ENCODE results near the gene C17orf113. TPM values are rescaled to one million over a fixed set of nuclear protein-coding genes. Genes with fewer than 3 reads are reported as not detected.

Gene C17orf113
- total RNA-seq, 1 donor = 0.21 TPM

DNA sequence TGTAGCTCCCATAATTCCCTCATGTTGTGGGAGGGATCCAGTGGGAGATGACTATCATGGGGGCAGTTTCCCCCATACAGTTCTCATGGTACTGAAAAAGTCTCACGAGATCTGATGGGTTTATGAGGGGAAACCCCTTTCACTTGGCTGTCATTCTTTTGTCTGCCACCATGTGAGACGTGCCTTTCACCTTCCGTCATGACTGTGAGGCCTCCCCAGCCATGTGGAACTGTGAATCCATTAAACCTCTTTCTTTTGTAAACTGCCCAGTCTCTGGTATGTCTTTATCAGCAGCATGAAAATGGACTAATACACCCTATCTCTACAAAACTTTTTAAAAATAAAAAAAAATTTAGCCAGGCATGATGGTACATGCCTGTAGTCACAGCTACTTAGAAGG lies 6.2 kb upstream of the C17orf113 start:
- Histone ChIP-seq H3K4me1 (ENCODE audit: insufficient read depth, low read length) (no peaks in the 10 kb centered on the region), H3K27me3 (ENCODE audit: insufficient read depth, low read length) (no peaks in the 10 kb centered on the region), H3K9me3 (ENCODE audit: low read depth, low read length) (no peaks in the 10 kb centered on the region), H3K4me3 (ENCODE audit: low read length) (no peak overlapping the region)

DNA sequence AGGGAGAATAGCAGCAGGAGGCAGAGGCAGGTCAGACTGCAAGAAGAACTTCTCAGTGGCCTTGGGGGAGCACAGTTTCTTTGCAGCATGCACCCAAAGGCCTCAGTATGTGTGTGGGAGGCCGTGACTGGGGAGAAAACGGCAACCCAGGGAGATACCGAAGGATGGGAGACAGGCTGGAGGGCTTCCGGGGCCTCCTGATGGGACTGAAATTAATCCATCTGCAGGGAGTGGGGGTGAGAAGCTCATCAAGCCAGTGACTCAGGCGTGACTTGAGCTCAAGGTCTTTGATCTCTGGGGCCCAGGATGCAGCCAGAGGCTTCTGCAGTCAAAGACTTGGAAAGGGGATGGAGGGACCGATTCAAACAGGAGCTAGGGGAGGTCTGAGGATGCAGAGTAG lies 5.1 kb upstream of the C17orf113 start:
- Histone ChIP-seq H3K4me3 (ENCODE audit: low read length) (no peak overlapping the region), H3K4me1 (ENCODE audit: insufficient read depth, low read length) (peaks cover 3% of the 10 kb centered on the region), H3K9me3 (ENCODE audit: low read depth, low read length) (no peaks in the 10 kb centered on the region), H3K27me3 (ENCODE audit: insufficient read depth, low read length) (peaks cover 2% of the 10 kb centered on the region)

DNA sequence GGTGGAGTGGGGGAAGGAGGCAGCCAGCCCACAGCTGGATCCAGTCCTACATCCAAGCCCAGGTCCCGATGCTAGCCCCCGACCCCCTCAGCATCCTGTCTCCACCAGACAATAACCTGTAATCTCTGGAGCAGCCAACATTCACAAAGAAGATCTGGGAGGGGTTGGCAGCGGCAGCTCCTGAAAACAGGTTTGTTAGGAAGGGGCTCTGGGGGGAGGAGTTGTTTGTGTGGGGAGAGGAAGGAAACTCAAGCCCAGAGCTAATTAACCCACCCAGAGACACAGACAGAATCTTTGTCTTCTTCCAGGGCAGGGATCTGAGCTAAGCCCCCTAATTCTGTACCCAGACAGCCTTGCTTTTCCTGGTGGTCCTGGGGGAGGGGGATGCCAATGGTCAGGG lies 4.6 kb upstream of the C17orf113 start:
- H3K4me1 ChIP-seq (ENCODE audit: insufficient read depth, low read length) = peaks cover 5% of the 10 kb centered on the region
- H3K4me3 ChIP-seq (ENCODE audit: low read length) = no peak overlapping the region
- H3K9me3 ChIP-seq (ENCODE audit: low read depth, low read length) = no peaks in the 10 kb centered on the region
- peaks cover 2% of the 10 kb centered on the region for H3K27me3 ChIP-seq (ENCODE audit: insufficient read depth, low read length)

DNA sequence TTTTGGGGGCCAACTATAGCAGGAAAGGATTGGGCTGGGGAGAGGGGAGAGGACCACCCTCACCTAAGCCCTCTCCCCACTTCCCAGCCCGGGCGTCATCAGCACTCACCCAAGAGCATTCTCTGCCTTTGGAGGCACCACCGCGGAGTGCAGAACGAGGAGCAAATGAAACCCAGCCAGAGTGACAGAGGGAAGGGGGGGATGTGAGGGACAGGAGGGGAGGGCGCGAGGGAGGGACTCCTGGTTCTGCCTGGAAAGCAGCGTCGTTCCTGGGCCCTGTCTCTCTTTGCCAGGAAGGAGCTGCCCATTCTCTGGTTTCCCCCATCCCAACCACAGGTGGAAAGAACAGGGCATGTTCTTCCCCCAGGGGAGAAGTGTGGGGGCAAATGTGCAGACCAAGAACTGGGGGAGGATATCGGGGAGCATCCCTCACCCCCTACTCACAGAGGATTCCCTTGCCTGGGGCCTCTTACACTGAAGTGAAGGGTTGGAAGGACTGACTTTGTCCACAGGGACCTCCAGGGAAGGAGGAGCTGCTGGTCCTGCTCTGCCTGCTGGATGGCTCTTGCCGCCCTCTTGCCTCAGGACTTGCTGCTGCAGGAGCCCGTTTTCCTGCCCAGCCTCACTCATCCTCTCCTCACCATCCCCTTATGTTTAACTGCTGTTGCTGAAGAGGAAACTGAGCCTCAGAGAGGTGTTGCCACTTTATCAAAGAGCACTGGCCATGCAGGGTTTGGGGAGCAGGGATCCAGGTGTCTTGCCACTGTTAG lies 3.5 kb upstream of the C17orf113 start:
- Histone ChIP-seq H3K4me3 (ENCODE audit: low read length) (no peak overlapping the region), H3K4me1 (ENCODE audit: insufficient read depth, low read length) (peaks cover 9% of the 10 kb centered on the region), H3K27me3 (ENCODE audit: insufficient read depth, low read length) (peaks cover 5% of the 10 kb centered on the region), H3K9me3 (ENCODE audit: low read depth, low read length) (no peaks in the 10 kb centered on the region)

DNA sequence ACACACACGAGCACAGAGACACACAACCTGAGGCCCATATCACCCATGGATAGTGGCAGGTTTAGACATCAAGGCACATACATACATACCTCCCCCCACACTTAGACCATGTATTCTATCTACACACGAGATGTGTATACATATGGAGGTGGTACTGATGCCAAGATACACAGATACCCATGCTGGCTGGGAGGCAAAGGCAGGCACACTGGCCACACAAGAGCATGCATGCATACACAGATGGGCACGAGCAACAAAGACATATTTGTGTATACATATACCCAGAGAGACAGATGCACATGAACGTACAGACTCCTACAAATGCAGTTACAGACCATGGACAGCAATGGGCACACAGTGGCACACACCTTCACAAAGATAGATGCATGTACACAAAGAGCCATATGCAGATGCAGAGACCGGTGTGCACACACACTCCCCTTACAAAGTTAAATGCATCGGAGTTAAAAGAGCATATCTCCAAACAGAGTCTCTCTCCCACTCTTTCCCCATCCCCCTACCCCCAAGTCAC lies 2.0 kb upstream of the C17orf113 start:
- peaks cover 9% of the 10 kb centered on the region for H3K4me1 ChIP-seq (ENCODE audit: insufficient read depth, low read length)
- no peaks in the 10 kb centered on the region for H3K9me3 ChIP-seq (ENCODE audit: low read depth, low read length)
- no peak overlapping the region for H3K4me3 ChIP-seq (ENCODE audit: low read length)
- peaks cover 5% of the 10 kb centered on the region for H3K27me3 ChIP-seq (ENCODE audit: insufficient read depth, low read length)

DNA sequence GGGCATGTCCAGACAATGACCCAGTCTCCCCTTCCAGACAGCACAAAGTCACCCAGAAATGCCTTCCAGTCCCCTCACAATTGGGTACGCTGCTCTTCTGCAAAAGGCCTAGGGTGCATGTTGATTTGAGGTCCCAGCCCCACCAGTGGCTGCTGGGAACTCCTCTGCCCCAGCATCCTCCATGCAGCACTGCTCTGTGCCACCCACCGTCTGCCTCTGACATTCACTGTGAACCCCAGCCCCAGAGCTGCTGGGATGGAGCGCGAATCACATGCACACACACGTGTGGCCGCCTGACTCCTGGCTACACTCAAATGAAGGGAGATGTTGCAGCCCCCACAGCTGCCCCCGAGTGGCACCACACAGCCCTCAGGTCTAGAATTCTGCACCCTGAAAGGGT lies 1.2 kb upstream of the C17orf113 start:
- peaks cover 9% of the 10 kb centered on the region for H3K4me1 ChIP-seq (ENCODE audit: insufficient read depth, low read length)
- H3K27me3 ChIP-seq (ENCODE audit: insufficient read depth, low read length) = peaks cover 5% of the 10 kb centered on the region
- H3K9me3 ChIP-seq (ENCODE audit: low read depth, low read length) = no peaks in the 10 kb centered on the region
- no peak overlapping the region for H3K4me3 ChIP-seq (ENCODE audit: low read length)

DNA sequence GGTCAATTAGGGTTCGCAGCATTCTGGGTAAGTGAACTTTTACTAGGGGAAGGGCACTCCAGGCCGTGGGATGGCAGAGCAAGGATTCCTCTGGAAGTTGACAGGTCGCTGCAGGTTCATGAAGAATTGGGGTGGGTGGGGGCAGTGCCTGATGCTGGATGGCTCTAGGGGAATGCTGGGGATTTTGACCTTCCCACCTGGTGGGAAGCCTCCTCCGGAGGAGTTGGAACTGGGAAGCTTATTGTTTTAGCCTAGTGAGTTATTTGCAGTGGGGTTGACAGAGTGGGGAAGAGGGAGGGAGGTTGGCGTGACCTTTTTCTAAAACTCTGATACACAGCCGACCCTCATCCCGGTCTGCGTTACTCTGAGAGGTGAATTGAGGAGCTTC lies 606 bp upstream of the C17orf113 start:
- H3K27me3 ChIP-seq (ENCODE audit: insufficient read depth, low read length) = peaks cover 5% of the 10 kb centered on the region
- no peak overlapping the region for H3K4me3 ChIP-seq (ENCODE audit: low read length)
- H3K9me3 ChIP-seq (ENCODE audit: low read depth, low read length) = no peaks in the 10 kb centered on the region
- H3K4me1 ChIP-seq (ENCODE audit: insufficient read depth, low read length) = peaks cover 9% of the 10 kb centered on the region

DNA sequence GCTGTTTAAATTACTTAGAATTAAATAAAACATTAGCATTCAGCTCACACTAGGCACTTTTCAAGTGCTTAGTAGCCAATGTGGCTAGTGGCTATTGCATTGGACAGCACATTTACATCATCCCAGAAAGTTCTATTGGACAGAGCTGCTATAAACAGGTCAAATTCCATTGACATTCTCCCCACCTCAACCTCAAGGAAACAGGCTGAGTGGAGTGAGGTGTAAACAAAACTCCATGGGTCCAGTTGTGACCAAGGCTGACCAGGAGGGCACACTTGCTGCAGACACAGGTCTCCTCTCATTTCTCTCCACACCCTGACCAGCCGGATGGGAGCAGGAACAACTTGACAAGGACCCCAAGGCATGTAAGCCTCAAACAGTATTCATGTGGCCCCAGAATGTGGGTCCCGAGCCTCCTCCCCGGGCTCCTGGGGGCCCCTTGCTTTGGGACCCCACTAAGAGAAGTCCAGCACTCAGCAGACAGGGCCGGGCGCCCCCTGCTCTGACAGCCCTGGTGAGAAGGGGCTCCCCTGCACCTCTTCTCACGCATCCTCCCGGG lies 488 bp downstream of the C17orf113 start:
- Histone ChIP-seq H3K27me3 (ENCODE audit: insufficient read depth, low read length) (peaks cover 5% of the 10 kb centered on the region), H3K4me1 (ENCODE audit: insufficient read depth, low read length) (peaks cover 9% of the 10 kb centered on the region), H3K9me3 (ENCODE audit: low read depth, low read length) (no peaks in the 10 kb centered on the region), H3K4me3 (ENCODE audit: low read length) (peak overlapping the region; percentile 35)

DNA sequence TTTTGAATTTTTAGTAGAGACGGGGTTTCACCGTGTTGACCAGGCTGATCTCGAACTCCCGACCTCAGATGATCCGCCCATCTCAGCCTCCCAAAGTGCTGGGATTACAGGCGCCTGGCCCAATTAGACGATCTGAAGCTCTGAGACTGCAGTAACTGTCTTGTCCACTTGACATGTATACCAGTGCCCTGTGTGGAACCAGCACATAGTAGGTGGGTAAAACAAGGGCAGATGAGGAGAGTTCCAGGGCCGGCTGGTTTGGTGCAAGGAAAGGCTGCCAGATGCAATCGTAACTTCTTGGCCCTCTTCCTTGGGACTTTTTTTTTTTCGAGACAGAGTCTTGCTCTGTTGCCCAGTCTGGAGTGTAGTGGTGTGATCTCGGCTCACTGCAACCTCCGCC lies 3.1 kb downstream of the C17orf113 start:
- H3K4me3 ChIP-seq (ENCODE audit: low read length) = no peak overlapping the region
- H3K9me3 ChIP-seq (ENCODE audit: low read depth, low read length) = no peaks in the 10 kb centered on the region
- peaks cover 9% of the 10 kb centered on the region for H3K4me1 ChIP-seq (ENCODE audit: insufficient read depth, low read length)
- peaks cover 5% of the 10 kb centered on the region for H3K27me3 ChIP-seq (ENCODE audit: insufficient read depth, low read length)

DNA sequence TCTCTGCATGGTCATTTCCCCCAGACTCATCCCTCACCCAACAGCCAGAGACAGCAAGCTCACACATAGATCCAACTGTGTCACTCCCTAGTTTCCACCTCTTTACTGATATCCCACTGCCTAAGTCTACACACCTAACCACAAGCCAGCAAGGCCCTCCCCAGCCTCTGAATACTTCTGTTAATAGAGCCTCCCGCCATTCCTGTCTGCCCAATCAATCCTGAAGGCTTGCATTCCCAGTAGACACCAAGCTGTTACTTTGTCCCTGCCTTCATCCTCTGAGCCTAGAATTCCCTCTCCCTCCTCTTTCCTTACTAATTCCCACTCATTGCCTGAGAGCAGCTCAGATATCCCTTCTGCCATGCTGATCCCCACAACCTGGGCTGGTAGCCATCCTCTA lies 4.7 kb downstream of the C17orf113 start:
- peaks cover 3% of the 10 kb centered on the region for H3K27me3 ChIP-seq (ENCODE audit: insufficient read depth, low read length)
- H3K4me1 ChIP-seq (ENCODE audit: insufficient read depth, low read length) = peaks cover 6% of the 10 kb centered on the region
- H3K4me3 ChIP-seq (ENCODE audit: low read length) = no peak overlapping the region
- no peaks in the 10 kb centered on the region for H3K9me3 ChIP-seq (ENCODE audit: low read depth, low read length)

DNA sequence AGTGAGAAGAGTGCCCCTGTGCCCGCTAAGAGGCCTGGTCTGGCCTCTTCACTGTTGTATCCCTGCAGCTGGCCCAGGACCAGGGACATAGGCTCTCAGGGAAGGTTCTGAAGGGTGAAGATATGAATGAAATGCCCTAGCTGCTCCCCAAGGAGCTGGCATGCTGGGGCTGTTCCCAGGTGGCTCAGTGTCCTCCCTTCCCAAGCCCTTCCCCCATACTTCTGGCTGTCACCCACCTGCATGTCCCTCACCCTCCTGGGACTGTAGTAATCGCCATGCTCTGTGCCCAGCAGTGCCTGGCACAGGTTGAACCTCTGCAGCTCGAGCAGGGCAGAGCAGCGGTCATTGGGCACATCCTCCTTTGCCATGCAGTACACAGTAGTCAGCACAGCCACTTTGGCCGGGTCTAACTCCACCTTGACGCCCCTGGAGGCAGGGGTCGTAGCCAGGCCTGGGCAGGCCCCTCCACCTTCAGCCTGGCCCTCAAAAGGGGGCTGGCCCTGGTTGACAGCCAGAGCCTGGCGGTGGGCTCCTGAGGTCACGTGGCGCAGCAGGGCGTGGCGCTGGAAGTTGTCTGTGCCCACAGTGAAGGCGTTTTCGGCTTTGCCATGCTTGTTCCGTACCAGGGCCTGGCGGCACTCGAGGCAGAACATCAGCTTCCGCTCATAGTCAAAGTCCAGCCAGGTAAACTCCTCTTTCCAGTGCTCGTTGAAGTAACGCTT lies 7.6 kb downstream of the C17orf113 start:
- Histone ChIP-seq H3K27me3 (ENCODE audit: insufficient read depth, low read length) (no peaks in the 10 kb centered on the region), H3K4me3 (ENCODE audit: low read length) (no peak overlapping the region), H3K4me1 (ENCODE audit: insufficient read depth, low read length) (no peaks in the 10 kb centered on the region), H3K9me3 (ENCODE audit: low read depth, low read length) (no peaks in the 10 kb centered on the region)

DNA sequence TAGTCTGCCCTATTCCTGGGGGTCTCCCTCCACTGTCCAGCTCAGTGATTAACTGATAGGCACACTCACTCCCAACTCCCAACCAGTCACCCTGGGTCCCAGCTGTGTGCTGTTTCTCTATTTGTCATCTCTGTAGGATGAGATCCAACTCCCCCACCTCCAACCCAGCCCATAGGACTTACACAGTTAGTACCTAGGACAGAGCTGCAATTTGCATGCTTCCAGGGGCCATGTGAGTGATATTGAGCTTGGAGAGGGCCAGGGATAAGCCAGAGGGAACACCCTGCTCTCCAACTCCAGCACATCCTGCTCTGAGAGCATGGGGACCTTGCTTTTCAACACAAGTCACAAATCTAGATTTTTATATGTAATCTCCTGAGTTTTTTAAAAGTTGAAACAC lies 8.8 kb downstream of the C17orf113 start:
- Histone ChIP-seq H3K9me3 (ENCODE audit: low read depth, low read length) (no peaks in the 10 kb centered on the region), H3K27me3 (ENCODE audit: insufficient read depth, low read length) (no peaks in the 10 kb centered on the region)

DNA sequence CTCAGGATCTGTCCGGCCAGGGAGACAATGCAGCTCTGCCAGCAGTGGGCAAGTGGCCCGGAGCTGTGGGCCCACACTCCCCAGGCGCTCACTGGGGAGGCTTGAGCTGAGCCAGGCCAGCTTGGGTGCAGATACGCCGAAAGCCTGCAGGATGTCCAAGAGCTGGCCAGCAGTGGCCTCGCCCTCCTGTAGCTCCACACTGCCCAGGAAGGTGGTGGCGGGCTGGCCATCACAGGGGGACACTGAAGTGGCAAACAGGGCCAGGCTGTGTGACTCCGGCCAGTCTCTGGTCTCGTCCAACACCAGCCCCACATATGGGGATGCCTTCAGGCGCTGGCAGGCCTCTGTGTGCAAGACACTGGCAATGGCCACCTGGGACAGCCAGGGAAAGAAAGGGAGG lies 9.6 kb downstream of the C17orf113 start:
- no peaks in the 10 kb centered on the region for H3K9me3 ChIP-seq (ENCODE audit: low read depth, low read length)
- no peaks in the 10 kb centered on the region for H3K4me1 ChIP-seq (ENCODE audit: insufficient read depth, low read length)
- H3K27me3 ChIP-seq (ENCODE audit: insufficient read depth, low read length) = no peaks in the 10 kb centered on the region
- H3K4me3 ChIP-seq (ENCODE audit: low read length) = no peak overlapping the region

More for the DNA sequence above, 8.8 kb downstream of the C17orf113 start:
- H3K4me3 ChIP-seq (ENCODE audit: low read length) = no peak overlapping the region
- no peaks in the 10 kb centered on the region for H3K4me1 ChIP-seq (ENCODE audit: insufficient read depth, low read length)

DNA sequence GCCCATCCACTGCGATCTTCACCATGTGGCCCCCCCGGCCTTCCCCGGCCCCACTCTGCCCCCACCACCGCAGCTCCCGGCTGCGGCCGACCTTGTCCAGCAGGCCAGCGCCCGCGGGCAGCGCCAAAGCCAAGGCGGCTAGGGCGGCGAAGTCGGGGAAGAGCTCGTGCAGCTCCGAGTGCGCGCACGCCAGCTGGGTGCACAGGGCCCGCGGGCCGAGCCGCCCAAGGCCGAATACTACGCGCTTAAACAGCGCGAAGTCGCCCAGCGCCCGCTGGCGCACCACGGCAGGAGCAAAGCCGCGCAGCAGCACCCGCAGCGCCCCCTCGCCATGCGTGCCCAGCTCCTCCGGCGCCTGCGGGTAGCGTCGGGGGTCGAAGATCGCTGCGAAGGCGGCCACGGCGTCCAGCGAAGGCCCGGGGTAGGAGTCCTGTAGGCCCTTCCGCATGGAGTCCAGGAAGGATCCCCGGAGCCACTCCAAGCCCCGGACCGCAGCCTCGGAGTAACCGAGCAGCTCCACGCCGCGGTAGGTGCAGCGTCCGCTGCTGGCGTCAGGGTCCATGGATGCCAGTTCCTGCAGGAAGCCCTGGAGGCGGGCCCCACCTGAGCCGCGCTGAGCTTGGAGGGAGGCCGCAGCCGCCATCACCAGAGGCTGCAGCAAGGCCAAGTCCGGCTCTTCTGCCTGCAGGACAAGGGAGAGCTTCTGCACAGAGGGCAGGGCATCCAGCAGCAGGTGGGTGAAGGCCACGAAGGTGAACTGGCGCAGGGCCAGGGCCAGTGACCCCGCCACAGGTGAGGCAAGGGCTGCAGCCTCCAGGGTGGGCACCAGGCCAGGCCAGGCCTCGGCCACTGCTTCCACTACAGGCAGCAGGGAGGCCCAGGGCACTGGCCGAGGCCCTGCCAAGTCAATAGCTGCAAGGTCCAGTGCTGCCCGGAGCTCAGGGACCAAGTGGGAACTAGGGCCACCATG lies 10.3 kb downstream of the C17orf113 start:
- H3K4me3 ChIP-seq (ENCODE audit: low read length) = no peak overlapping the region
- H3K9me3 ChIP-seq (ENCODE audit: low read depth, low read length) = no peaks in the 10 kb centered on the region
- no peaks in the 10 kb centered on the region for H3K27me3 ChIP-seq (ENCODE audit: insufficient read depth, low read length)
- no peaks in the 10 kb centered on the region for H3K4me1 ChIP-seq (ENCODE audit: insufficient read depth, low read length)

Measured in mononuclear cell (primary cell).